GM18873 (cell line): ENCODE measurements around the gene HACE1.
"Not testable (repeated sequence)": the region's sequence is repeated elsewhere in the genome, so short reads cannot be mapped to it uniquely, and the experiment has no call there.

ENCODE experiments used
- ATAC-seq: cut with Tn5 transposase; IDR thresholded peaks from one replicate; pipeline ENCODE4 v1.9.1; 2021; ENCODE audit warnings: mild to moderate bottlenecking, moderate library complexity, moderate number of reproducible peaks; ENCODE audit not compliant: unreplicated experiment, low FRiP score

Gene HACE1

DNA sequence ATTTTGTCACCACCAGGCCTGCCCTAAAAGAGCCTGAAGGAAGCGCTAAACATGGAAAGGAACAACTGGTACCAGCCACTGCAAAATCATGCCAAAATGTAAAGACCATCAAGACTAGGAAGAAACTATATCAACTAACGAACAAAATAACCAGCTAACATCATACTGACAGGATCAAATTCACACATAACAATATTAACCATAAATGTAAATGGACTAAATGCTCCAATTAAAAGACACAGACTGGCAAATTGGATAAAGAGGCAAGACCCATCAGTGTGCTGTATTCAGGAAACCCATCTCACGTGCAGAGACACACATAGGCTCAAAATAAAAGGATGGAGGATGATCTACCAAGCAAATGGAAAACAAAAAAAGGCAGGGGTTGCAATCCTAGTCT lies 120.6 kb downstream of the HACE1 start:
- ATAC-seq: not testable (repeated sequence)

DNA sequence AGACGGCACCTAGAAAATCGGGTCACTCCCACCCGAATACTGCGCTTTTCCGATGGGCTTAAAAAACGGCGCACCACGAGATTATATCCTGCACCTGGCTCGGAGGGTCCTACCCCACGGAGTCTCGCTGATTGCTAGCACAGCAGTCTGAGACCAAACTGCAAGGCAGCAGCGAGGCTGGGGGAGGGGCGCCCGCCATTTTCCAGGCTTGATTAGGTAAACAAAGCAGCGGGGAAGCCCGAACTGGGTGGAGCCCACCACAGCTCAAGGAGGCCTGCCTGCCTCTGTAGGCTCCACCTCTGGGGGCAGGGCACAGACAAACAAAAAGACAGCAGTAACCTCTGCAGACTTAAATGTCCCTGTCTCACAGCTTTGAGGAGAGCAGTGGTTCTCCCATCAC lies 122.2 kb downstream of the HACE1 start:
- ATAC-seq: not testable (repeated sequence)

DNA sequence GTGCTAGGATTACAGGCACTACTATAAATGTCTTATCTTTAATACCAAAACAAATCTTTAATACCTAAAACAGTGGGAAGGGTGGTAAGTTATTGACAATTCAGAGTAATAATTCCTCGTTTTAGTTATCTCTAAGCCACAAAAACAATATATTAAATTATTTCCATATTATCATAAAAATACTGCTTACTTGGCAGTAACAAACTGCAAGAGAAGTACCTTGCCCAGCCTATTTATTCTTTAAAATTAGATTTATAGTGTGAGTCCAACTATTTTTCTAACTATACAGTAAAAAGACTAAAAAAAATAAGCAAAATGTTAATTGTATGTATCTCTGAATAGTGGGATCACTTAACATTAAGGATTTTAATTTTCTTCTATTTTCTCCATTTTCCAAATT lies 123.2 kb downstream of the HACE1 start:
- ATAC-seq: no peak

DNA sequence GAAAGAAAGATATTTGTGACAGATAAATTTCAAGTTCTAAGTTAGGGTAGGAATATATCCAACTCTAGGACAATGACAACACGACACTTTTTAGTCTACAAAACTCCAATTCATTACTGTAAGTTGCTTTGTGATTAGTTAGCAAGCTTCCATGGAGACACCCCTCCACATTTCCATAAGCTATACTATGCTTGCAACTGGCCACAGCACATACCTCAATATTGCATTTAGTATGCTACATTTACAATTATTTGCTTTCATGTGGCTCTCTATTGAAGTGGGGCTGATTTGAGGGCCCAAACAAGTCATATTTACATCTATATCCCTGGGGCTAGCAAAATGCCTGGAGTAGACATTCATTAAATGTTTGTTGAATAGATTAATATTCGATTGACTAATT lies 129.3 kb downstream of the HACE1 start:
- ATAC-seq: no peak

DNA sequence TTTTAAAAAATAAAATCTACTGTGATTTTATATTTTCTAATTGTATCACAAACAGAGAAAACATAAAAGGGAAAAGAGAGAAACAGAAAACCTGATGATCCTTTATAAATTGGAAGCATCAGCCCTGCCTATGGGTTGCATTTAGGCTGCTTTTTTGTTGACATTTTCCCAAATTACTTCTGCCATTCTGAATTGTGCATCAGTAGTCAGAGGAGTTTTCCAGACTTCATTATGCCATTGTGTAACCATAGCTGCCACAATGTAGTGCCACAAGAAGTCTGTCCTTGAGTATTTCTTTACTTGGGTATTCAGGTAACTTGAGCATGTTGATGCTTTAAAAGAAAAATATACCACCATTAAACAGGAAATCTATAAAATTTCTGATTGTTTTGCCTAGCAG lies 130.3 kb downstream of the HACE1 start:
- ATAC-seq: no peak

DNA sequence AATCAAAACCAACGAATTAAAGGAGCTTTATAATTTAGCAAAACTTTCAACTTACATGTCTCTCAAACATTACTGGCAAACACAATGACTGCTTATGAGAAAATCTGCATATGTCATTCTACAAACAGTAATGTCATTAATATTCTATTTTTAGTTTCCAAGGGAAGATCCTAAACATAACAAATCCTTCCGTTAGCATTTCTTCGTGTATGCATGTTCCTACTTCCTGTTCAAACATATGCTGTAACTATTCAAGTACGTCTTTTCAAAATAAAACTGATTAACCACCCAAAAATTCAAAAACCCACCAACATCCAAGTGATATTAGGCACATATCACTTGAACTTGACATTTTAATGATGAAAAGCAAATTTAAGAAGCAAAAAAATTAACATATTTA lies 131.3 kb downstream of the HACE1 start:
- ATAC-seq: no peak

DNA sequence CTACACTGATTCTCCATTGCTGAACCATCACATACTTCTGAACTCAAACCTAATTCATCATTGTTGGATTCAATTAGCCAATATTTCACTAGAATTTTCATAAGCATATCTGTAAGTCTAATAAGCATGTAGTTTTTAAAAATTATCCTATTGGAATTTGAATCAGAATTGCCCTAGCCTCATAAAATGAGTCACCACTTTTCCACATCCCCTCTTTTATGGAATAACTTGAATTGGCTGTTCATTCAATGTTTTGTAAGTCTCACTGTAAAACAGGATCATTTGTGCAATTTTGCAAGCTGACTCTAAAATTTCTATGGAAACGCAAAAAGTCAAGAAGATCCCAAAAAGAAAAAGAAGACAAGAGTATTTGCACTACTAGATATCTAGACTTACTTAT lies 141.0 kb downstream of the HACE1 start:
- no peak for ATAC-seq

DNA sequence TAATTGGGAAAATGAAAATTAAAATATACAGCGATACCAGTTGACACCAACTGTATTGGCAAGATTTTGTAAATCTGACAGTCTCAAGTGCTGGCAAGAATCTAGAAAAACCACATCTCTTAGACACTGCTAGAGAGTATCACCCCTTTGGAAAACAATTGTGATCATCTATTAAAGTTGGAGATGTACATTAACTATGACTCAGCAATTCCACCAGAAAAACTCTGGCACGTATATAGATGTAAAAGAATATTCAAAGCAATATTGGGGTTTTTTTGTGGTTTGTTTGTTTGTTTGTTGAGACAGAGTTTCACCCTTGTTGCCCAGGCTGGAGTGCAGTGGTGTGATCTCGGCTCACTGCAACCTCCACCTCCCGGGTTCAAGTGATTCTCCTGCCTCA lies 142.9 kb downstream of the HACE1 start:
- ATAC-seq: no peak

DNA sequence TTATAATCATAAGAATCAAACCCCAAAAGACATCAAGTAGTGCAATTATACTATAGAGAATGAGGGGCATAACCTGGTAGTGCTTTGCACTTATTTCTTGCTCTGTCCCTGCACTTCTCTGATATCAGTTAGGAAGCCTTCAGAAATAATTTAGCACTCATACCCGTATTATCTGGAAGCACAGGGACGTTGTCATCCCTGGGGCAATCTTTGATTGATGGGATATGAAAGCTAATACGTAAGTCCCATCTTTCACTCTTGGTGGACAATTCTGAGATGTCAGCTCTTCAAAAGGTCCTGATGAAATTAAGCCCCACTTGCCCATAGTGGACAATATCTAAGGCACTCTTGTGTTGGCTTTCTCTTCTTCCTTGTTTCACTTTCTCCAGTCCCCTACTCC lies 144.9 kb downstream of the HACE1 start:
- ATAC-seq: no peak

DNA sequence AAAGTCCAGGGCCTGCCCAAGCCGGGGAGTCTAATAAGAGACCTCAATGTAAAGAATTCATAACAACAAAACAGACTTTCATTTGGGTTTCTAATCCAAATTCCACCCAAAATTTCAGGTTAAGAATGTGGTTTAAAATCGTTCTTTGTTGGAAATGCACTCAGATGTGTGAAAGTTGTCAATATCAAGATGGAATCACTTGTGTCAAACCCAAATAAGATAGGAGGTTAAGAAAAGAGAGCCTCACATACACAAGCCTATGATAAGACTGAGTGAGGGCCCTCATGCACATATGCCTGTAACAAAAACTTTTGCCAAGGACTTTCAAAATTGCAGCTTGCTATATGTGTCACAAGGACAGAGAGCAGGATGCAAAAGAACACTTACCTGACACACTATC lies 145.7 kb downstream of the HACE1 start:
- no peak for ATAC-seq

DNA sequence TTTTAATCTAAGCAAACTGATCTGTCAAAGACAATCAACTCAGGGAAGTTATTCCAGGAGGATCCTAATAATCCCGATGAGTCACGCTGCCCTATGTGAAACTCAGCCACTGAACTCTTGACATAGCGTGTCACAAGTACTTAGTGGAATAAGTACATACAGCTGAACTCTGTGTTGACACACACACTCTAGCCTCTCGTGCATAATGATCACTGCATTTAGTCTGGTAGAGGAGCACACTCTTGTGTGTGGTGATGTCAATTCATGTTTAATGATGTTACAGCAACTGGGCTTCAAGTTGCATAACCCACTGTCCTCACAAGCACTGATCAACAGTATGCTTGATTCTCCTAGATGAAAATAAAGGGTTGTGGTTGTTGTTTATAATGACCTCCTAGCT lies 148.3 kb downstream of the HACE1 start:
- no peak for ATAC-seq

DNA sequence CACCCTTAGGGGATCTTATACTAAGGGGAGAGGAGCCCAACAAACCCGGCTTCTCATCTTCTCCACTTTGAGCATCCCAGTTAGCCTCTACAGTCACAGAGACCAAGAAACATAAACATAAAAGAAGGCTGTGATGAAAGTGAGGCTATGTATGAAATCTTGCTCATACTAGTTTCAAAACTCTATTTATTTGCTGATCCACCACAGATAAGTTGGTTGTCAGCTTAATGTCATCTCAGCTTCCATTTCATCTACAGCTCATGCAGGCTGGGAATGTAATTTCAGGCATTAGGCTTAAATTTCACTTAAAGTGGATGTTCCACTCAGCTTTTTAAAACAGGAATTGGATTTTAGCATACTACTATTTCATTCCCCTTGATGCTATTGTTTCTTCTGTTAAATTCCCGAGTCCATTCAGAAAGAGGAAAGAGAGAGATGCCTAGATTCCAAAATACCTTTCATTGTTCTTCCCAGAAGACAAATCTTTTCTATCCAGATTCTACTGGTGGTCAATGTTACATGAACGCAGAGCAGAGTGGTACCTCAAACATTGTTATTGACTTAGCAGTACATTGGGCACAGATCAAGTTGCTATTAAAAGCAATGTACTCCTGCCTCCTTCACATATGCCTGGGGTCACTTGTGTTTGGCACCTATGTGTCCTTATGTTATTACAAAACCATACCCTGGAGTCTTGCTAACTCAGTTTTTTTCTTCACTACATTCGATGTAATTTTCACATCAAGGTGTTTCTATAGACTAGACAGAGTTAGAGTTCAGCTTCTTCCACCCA lies 149.0 kb downstream of the HACE1 start:
- ATAC-seq: no peak

DNA sequence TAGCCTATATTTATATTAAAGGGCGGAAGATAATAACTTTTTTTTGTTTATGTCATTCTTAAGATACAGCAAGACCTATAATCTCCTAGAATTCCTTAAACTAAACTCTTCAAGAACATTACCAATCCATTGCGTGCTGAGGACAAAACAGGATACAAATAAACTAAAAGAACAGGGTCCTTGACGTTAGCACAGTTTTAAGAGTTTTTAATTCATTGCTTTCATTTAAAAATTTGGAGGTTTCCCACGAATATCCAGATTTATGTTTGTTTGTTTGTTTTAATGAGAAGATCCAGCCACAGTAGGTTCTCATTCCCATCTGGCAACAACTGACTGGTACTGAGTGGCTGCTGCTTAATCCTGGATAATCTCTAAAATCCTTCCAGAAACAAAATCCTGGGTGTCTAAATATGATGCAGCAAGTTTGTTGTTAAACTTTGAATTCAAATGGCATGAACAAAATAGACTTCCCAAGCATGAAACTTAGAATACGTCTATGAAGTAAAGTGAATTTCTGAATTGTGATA lies 153.7 kb downstream of the HACE1 start:
- ATAC-seq: no peak

DNA sequence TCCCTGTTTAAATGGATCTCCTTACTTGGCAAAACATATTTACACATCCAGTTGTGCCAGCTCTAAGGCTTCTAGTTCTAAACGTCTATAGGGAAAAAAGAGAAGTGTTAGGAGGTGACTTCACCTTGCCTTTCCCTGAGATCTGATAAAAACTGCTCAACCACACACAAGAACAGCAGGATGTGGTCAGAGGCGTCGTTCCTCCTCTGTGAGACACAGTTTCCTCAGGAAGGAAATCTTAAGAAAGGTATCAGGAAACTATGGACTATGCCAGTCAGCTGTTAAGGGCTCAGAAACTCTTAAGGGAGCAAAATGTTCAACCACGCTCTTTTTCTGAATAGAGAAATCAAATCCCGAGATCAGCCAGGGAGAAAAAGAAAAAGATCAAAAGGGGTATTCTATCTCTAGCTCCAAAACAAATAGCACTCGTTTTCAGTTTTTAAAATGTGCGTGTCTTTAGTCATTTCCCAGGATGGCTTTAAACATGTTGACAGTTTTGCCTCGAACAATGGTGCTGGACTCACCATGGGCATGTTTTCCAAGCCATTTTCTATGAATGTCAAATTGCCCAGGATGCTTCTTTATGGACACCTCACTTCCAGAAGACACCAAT lies 154.5 kb downstream of the HACE1 start:
- ATAC-seq: no peak

DNA sequence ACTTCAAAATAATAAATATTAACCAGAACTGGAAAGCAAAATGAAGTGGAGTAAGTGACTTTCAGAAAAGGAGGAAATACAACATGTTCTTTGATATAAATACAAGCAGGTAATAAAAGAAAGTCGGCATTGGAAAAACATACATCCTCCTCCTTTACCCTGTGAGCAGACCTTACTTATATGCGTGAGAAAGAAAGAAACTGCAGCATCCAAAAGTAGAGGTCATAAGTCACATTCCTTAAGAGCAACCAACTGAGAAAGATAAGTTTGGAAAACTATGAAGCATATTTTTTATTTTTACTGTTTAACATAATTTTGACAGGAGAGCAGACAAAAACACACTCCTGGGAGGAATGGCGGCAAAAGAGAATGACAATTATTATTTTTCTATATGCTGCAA lies 155.5 kb downstream of the HACE1 start:
- no peak for ATAC-seq

DNA sequence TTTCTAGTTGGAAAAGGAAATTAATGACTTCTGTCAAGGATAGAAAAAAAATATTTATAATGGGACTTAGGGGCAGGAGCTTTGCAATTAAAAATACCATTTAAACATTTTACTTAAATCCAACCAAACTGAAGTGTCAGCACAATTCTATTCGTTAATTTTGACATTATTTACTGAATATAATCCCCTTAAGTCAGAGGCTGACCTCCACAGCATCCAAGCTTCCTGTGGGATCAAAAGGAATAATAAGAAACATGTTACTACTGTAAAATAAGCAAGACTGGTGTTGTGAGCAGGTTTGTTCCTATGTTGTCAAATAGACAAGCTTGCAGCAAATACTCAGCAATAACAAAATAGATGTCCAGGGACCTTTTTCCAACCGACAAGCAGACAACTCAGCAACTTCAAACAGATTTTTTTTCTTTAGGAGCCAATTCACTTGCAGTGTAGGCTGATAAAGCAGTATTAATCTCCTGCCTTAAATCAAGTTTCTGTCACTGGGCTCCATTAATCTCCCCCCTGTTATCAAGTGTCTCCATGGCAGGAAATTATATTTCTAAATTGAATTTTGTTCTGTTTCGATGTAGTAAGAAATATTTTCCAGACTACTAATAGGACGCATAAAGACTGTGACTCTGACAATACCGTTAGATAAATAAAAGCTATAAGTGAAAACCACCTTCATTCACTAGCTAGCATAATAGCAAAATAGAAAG lies 157.4 kb downstream of the HACE1 start:
- no peak for ATAC-seq

DNA sequence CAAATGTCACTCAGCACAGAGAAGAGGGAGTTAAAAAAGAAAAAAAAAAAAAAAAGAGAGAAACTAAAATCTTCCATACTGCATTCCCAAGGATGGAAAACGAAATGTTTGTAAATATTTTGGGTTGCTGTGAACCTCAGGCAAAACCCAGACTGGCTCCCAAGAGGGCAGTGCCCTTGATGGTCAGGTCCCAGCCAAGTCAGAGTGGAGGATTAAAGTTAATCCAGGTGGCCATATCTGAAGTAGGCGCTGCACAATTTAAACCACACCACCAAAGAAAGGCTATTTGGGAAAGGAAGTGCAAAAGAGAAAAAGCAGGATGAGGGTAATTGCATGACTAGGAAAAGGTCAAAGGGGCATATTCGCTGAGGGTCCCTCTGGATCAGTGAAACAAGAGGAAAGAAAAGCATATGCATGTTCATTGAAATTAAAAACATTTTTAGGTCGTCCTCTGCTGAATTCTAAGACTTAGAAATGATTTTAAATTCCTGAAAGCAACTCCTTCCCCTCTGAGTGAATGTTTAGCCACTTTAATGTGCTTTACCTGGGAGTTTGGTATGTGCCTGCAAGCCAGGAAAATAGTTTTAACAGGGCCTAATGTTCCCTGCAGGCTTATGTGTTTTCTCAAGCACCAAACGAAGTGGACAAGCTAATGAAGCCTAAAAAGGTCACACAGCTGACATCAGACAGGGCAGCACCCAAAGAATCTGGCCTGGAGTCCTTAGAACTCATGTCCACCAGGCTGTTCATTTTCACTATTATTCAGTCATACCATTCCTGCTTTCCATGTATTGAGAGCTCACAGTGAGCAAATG lies 159.1 kb downstream of the HACE1 start:
- no peak for ATAC-seq

DNA sequence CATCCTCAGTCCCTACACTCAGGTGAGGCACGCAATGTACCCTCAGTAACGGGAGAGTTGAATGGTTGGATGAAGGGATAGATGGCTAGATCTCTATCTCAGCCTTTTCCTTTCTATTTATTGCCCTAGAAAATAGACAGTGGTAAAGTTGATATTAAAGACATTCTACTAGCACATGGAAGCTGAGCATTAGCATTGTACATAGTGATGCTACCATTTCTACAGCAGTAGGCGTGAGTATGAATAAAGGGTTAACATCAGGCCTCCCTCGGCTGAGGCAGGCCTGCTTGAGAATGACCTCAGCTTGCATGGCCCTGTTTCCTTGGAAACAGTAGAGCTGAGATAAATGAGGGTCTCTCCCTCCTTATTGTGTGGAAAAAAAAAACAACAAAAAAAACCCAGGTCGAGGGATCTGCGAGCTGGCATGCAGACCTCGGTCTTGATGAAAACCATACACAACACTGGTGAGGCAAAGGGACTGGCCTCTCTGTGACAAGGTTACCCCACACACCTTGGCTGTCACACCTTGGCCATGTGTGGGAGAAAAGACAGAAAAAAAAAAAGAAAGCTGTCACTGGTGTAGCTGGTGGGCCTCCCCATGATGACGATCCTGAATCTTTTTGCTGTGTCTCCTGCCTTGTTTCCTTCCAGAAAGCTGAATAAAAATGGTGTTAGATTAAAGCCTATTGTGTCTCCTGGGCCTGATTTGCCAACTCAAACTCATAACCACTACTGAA lies 160.0 kb downstream of the HACE1 start:
- ATAC-seq: no peak

DNA sequence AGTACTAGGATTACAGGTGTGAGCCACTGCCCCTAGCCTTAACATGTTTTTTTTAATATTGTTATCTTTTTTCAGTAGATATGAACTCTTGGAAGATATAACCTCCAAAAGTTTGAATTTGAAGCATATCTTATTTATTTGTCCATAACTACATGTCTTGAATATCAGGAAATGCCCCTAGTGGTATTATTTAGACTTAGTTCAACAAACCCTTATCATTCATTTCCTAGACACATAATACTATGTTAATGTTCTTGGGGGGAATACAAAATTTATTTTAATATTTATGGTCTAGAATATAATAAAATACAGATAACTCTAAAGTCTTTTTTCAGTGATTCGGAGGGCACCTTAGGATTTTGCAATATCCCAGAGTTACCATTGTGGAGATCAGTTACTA lies 160.7 kb downstream of the HACE1 start:
- ATAC-seq: no peak

DNA sequence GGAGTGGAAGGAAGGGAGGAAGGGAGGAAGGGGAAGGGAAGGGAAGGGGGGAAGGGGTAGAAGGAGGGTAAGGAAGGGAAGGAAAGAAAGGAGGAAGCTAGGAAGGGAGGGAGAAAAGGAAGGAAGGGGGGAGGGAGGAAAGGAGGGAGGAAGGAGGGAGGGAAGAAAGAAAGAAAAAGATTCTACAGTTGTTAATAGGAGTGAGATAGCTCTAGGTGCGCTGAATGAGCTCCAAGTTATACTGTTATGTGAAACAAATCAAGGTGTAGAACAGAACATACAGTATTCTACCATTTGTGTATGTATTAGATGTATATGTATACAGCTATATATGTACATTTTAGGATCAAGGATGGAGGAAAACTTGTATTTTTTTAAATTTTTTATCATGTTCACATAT lies 167.7 kb downstream of the HACE1 start:
- ATAC-seq: no peak
